HepG2 (cell line): ENCODE data around the gene MRPL9. TPM values are rescaled to one million over a fixed set of nuclear protein-coding genes. Genes with fewer than 3 reads are reported as not detected.

Experiments
- ATF1 ChIP-seq: IDR thresholded peaks from 2 replicates; pipeline ENCODE4 v1.6.1; 2016; ENCODE audit warnings: mild to moderate bottlenecking, control low read depth
- ATF7 ChIP-seq, 2 experiments: fragments of 450-650 bp in 1 of 2; sonication (generic) in 1 of 2; formaldehyde crosslinking in 1 of 2; IDR thresholded peaks; 2 replicates each; pipeline versions ENCODE4 v1.4.0 to v1.6.1; 2016 to 2020; ENCODE audit warnings: antibody characterized with exemption in 1 of 2, mild to moderate bottlenecking in 1 of 2, missing genetic modification reagents in 1 of 2
- BHLHE40 ChIP-seq: IDR thresholded peaks from 2 replicates; pipeline ENCODE4 v1.6.1; 2011; ENCODE audit warnings: low read length, improper control_type of control experiment
- BORCS8-MEF2B ChIP-seq: sonication (generic); formaldehyde crosslinking; IDR thresholded peaks from 2 replicates; pipeline ENCODE4 v1.8.0; 2022; ENCODE audit warnings: mild to moderate bottlenecking, missing genetic modification reagents
- HDAC6 ChIP-seq: fragments of 200-600 bp; sonication (generic); IDR thresholded peaks from 2 replicates; pipeline ENCODE4 v1.7.0; 2017; ENCODE audit warnings: mild to moderate bottlenecking, antibody characterized with exemption, low read length, low read depth
- KDM2A ChIP-seq: sonication (generic); formaldehyde crosslinking; IDR thresholded peaks from 2 replicates; pipeline ENCODE4 v1.4.0; 2020; ENCODE audit warnings: low read depth, missing genetic modification reagents, borderline replicate concordance
- KLF6 ChIP-seq: IDR thresholded peaks from 2 replicates; pipeline ENCODE4 v1.8.0; 2016; ENCODE audit warnings: missing biosample characterization, missing genetic modification reagents
- MIER2 ChIP-seq: IDR thresholded peaks from 2 replicates; pipeline ENCODE4 v1.6.1; 2016; ENCODE audit warnings: missing biosample characterization, missing genetic modification reagents
- MYC ChIP-seq: sonication (generic); formaldehyde crosslinking; IDR thresholded peaks from 2 replicates; pipeline ENCODE4 v1.9.0; 2021; ENCODE audit warnings: missing genetic modification reagents, borderline replicate concordance
- PBX2 ChIP-seq: IDR thresholded peaks from 2 replicates; pipeline ENCODE4 v1.6.1; 2016; ENCODE audit warnings: control low read depth
- PRPF4 ChIP-seq: fragments of 200-400 bp; formaldehyde crosslinking; IDR thresholded peaks from 2 replicates; pipeline ENCODE4 v1.6.1; 2016; ENCODE audit warnings: low read length, low read depth; ENCODE audit not compliant: poor library complexity, severe bottlenecking
- REXO4 ChIP-seq: sonication (generic); formaldehyde crosslinking; IDR thresholded peaks from 2 replicates; pipeline ENCODE4 v1.8.0; 2022; ENCODE audit warnings: missing genetic modification reagents, mild to moderate bottlenecking, borderline replicate concordance
- SP1 ChIP-seq, 2 experiments: fragments of 450-650 bp in 1 of 2; sonication (generic) in 1 of 2; formaldehyde crosslinking in 1 of 2; IDR thresholded peaks; 2 replicates each; pipeline versions ENCODE4 v1.4.0 to v1.6.1; 2016 to 2020; ENCODE audit warnings: missing genetic modification reagents in 1 of 2
- TMF1 ChIP-seq: sonication (generic); formaldehyde crosslinking; IDR thresholded peaks from 2 replicates; pipeline ENCODE4 v1.8.1; 2022; ENCODE audit warnings: low read depth, missing genetic modification reagents
- ZBTB2 ChIP-seq: sonication (generic); formaldehyde crosslinking; IDR thresholded peaks from 2 replicates; pipeline ENCODE4 v1.8.0; 2022; ENCODE audit warnings: low read depth, missing genetic modification reagents
- ZNF33B ChIP-seq: sonication (generic); formaldehyde crosslinking; IDR thresholded peaks from 2 replicates; pipeline ENCODE4 v1.5.1; 2020; ENCODE audit warnings: mild to moderate bottlenecking, missing genetic modification reagents
- ZNF597 ChIP-seq: sonication (generic); formaldehyde crosslinking; IDR thresholded peaks from 2 replicates; pipeline ENCODE4 v1.5.0; 2020; ENCODE audit warnings: missing genetic modification reagents
- ZNF788 ChIP-seq: sonication (generic); formaldehyde crosslinking; IDR thresholded peaks from 2 replicates; pipeline ENCODE4 v1.5.0; 2020; ENCODE audit warnings: mild to moderate bottlenecking, missing genetic modification reagents, borderline replicate concordance
- ZNF883 ChIP-seq: sonication (generic); formaldehyde crosslinking; IDR thresholded peaks from 2 replicates; pipeline ENCODE4 v1.5.1; 2020; ENCODE audit warnings: mild to moderate bottlenecking, missing genetic modification reagents; ENCODE audit errors: not compliant biosample characterization
- polyA plus RNA-seq, 8 experiments: library from polyadenylated mRNA; depleted of rRNA in 3 of 8; stranded (reverse) in 7 of 8; unstranded in 1 of 8; fragments of >200 nt; fragmentation: Illumina TruSeq in 4 of 8; extraction: Trizol in 4 of 8; gene quantifications; 2 replicates each; pipeline versions ENCODE4 v1.2.1 to v1.2.3, GENCODE V29; 2011 to 2016; ENCODE audit warnings: low read depth in 4 of 8, missing spikeins in 1 of 8, mixed read lengths in 1 of 8; ENCODE audit not compliant: insufficient read depth in 1 of 8
- total RNA-seq, 5 experiments: library from RNA; depleted of rRNA; stranded (reverse); fragments of >200 nt; fragmentation: Illumina TruSeq; extraction: Trizol; gene quantifications; 2 replicates each; pipeline ENCODE4 v1.2.3, GENCODE V29; 2016; ENCODE audit warnings: low read depth in 1 of 5
- TF ChIP-seq, protein P1 (sequence below): IDR thresholded peaks from 2 replicates; pipeline ENCODE4 v1.6.1; 2016; ENCODE audit warnings: mild to moderate bottlenecking
- TF ChIP-seq, protein P2 (sequence below): sonication (generic); formaldehyde crosslinking; IDR thresholded peaks from 2 replicates; pipeline ENCODE4 v1.4.0; 2020; ENCODE audit warnings: missing genetic modification reagents

MRPL9 gene
- total and polyA plus RNA-seq, 2 of the 13 experiments (the other 11 are each of a cell fraction or from before 2014, with no cell fraction given), result 72.1 to 107 TPM

GRCh38 chr1:151790071-151790939 is 27.0 kb upstream of the MRPL9 start, which contains the start of gene TDRKH (continued):
- TF ChIP-seq, protein P1, sequence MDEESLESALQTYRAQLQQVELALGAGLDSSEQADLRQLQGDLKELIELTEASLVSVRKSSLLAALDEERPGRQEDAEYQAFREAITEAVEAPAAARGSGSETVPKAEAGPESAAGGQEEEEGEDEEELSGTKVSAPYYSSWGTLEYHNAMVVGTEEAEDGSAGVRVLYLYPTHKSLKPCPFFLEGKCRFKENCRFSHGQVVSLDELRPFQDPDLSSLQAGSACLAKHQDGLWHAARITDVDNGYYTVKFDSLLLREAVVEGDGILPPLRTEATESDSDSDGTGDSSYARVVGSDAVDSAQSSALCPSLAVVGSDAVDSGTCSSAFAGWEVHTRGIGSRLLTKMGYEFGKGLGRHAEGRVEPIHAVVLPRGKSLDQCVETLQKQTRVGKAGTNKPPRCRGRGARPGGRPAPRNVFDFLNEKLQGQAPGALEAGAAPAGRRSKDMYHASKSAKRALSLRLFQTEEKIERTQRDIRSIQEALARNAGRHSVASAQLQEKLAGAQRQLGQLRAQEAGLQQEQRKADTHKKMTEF (CRISPR knock-in tag), result peak; percentile 81; the same call in 1 of the 2 replicates
- TF ChIP-seq ZNF33B (CRISPR knock-in tag), result peak; percentile 74; the same call in 1 of the 2 replicates
- peak; percentile 92 for TF ChIP-seq ZNF883
- TF ChIP-seq BHLHE40, result no peak
- TF ChIP-seq, protein P2, sequence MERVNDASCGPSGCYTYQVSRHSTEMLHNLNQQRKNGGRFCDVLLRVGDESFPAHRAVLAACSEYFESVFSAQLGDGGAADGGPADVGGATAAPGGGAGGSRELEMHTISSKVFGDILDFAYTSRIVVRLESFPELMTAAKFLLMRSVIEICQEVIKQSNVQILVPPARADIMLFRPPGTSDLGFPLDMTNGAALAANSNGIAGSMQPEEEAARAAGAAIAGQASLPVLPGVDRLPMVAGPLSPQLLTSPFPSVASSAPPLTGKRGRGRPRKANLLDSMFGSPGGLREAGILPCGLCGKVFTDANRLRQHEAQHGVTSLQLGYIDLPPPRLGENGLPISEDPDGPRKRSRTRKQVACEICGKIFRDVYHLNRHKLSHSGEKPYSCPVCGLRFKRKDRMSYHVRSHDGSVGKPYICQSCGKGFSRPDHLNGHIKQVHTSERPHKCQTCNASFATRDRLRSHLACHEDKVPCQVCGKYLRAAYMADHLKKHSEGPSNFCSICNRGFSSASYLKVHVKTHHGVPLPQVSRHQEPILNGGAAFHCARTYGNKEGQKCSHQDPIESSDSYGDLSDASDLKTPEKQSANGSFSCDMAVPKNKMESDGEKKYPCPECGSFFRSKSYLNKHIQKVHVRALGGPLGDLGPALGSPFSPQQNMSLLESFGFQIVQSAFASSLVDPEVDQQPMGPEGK (CRISPR knock-in tag), result peak; percentile 36; the same call in 1 of the 2 replicates
- no peak for TF ChIP-seq PRPF4
- TF ChIP-seq REXO4, result no peak
- TF ChIP-seq KDM2A (CRISPR knock-in tag), result peak; percentile 79; the same call in 1 of the 2 replicates
- TF ChIP-seq PBX2, result peak; percentile 96
- TF ChIP-seq KLF6 (CRISPR knock-in tag), result peak; percentile 84; the same call in 1 of the 2 replicates
- peak; percentile 96 for TF ChIP-seq ZNF788
- TF ChIP-seq SP1 (IDR thresholded peaks at IDR 0.05), result no peak
- TF ChIP-seq SP1 (CRISPR knock-in tag; IDR thresholded peaks at IDR 0.05), result peak; percentile 43; the same call in 1 of the 2 replicates
- TF ChIP-seq ATF7 (IDR thresholded peaks at IDR 0.05), result no peak
- TF ChIP-seq ATF7 (CRISPR knock-in tag; IDR thresholded peaks at IDR 0.05), result peak; percentile 61; the same call in 1 of the 2 replicates
- TF ChIP-seq BORCS8-MEF2B (CRISPR knock-in tag), result peak; percentile 79; the same call in 1 of the 2 replicates
- 0 out of 2 replicates have a peak, but pooled peaks have one; percentile 12 for TF ChIP-seq MIER2 (CRISPR knock-in tag)
- TF ChIP-seq TMF1 (CRISPR knock-in tag), result 0 out of 2 replicates have a peak, but pooled peaks have one; percentile 70
- TF ChIP-seq HDAC6, result no peak
- TF ChIP-seq ZNF597 (CRISPR knock-in tag), result no peak
- peak; percentile 58; the same call in 1 of the 2 replicates for TF ChIP-seq ZBTB2 (CRISPR knock-in tag)
- peak; percentile 69 for TF ChIP-seq MYC (CRISPR knock-in tag)
- TF ChIP-seq ATF1 (CRISPR knock-in tag), result peak; percentile 82
